CD14-positive monocyte (primary cell): ENCODE results near the gene SLC35D2. TPM values are rescaled to one million over a fixed set of nuclear protein-coding genes. Genes with fewer than 3 reads are reported as not detected.
"Not testable (repeated sequence)": the region's sequence is repeated elsewhere in the genome, so short reads cannot be mapped to it uniquely, and the experiment has no call there.

ENCODE experiments used
- DNase-seq, 3 donors: peaks; one replicate each; pipeline ENCODE4 v3.0.0-alpha.2; 2011 to 2022
- H2AFZ ChIP-seq: 2 replicates; pipeline ENCODE4 v1.6.0; 2012; ENCODE audit warnings: mild to moderate bottlenecking, low read depth, low read length, inconsistent platforms; ENCODE audit not compliant: insufficient read depth, poor library complexity, severe bottlenecking
- H3K27ac ChIP-seq, 2 donors: 1 replicate in 1 of 2; 2 replicates in 1 of 2; pipeline ENCODE4 v1.5.1; 2012 to 2013; ENCODE audit warnings: low read length in 2 of 2, control low read depth in 1 of 2, inconsistent platforms in 1 of 2, low read depth in 1 of 2, mild to moderate bottlenecking in 1 of 2
- H3K27me3 ChIP-seq, 2 donors: one replicate each; pipeline versions ENCODE4 v1.6.0 to v1.6.1; 2011 to 2013; ENCODE audit warnings: low read length in 2 of 2; ENCODE audit not compliant: control insufficient read depth in 2 of 2, insufficient read depth in 2 of 2
- H3K36me3 ChIP-seq, 2 donors: replicated peaks in 1 of 2; 1 replicate in 1 of 2; 2 replicates in 1 of 2; pipeline versions ENCODE4 v1.5.1 to v1.6.1; 2012 to 2013; ENCODE audit warnings: low read length in 2 of 2, control low read depth in 1 of 2, inconsistent platforms in 1 of 2, mild to moderate bottlenecking in 1 of 2; ENCODE audit not compliant: insufficient read depth in 2 of 2, control insufficient read depth in 1 of 2
- H3K4me1 ChIP-seq, 2 donors: 1 replicate in 1 of 2; 2 replicates in 1 of 2; pipeline versions ENCODE4 v1.5.1 to v1.6.1; 2012 to 2013; ENCODE audit warnings: low read length in 2 of 2, control low read depth in 1 of 2, inconsistent platforms in 1 of 2, mild to moderate bottlenecking in 1 of 2, moderate library complexity in 1 of 2; ENCODE audit not compliant: insufficient read depth in 2 of 2, control insufficient read depth in 1 of 2
- H3K4me2 ChIP-seq: replicated peaks from 2 replicates; pipeline ENCODE3; 2012; ENCODE audit warnings: low read length, moderate library complexity, mild to moderate bottlenecking; ENCODE audit not compliant: poor library complexity, severe bottlenecking; ENCODE audit errors: extremely low read depth
- H3K4me3 ChIP-seq, 3 experiments: fragments of 200-600 bp in 1 of 3; sonication (generic) in 1 of 3; replicated peaks in 1 of 3; 1 replicate in 2 of 3; 2 replicates in 1 of 3; pipeline ENCODE4 v1.5.1; 2011 to 2013; ENCODE audit warnings: low read length in 3 of 3, mild to moderate bottlenecking in 3 of 3, control low read depth in 2 of 3, low read depth in 2 of 3, inconsistent platforms in 1 of 3, moderate library complexity in 1 of 3
- H3K79me2 ChIP-seq: 2 replicates; pipeline ENCODE4 v1.6.0; 2012; ENCODE audit warnings: mild to moderate bottlenecking, control low read depth, inconsistent platforms, low read length, moderate library complexity; ENCODE audit not compliant: insufficient read depth
- H3K9ac ChIP-seq: 2 replicates; pipeline ENCODE4 v1.6.0; 2017; ENCODE audit warnings: low read length, mild to moderate bottlenecking; ENCODE audit not compliant: insufficient read depth, poor library complexity, severe bottlenecking
- H3K9me3 ChIP-seq, 2 donors: replicated peaks in 1 of 2; 1 replicate in 1 of 2; 2 replicates in 1 of 2; pipeline versions ENCODE4 v1.5.1 to v1.6.1; 2012 to 2013; ENCODE audit warnings: low read length in 2 of 2, control low read depth in 1 of 2; ENCODE audit not compliant: control insufficient read depth in 1 of 2, insufficient read depth in 1 of 2
- H4K20me1 ChIP-seq: 2 replicates; pipeline ENCODE4 v1.6.0; 2012; ENCODE audit warnings: mild to moderate bottlenecking, low read length, control low read depth, moderate library complexity; ENCODE audit not compliant: insufficient read depth
- H3K27ac Mint-ChIP-seq, 7 donors: one replicate each; pipeline ENCODE4 v1.8.0; 2020; ENCODE audit warnings: mild to moderate bottlenecking in 7 of 7, mixed read lengths in 7 of 7, moderate library complexity in 6 of 7, inconsistent platforms in 2 of 7
- H3K27me3 Mint-ChIP-seq, 3 donors: one replicate each; pipeline ENCODE4 v1.8.0; 2021 to 2022; ENCODE audit warnings: low read depth in 3 of 3, mild to moderate bottlenecking in 3 of 3, mixed read lengths in 3 of 3, moderate library complexity in 3 of 3, inconsistent platforms in 1 of 3
- H3K36me3 Mint-ChIP-seq, 2 donors: one replicate each; pipeline ENCODE4 v1.8.0; 2020; ENCODE audit warnings: mixed read lengths in 2 of 2, inconsistent platforms in 1 of 2, mild to moderate bottlenecking in 1 of 2
- H3K4me1 Mint-ChIP-seq: one replicate; pipeline ENCODE4 v1.8.0; 2020; ENCODE audit warnings: mild to moderate bottlenecking, mixed read lengths
- H3K4me3 Mint-ChIP-seq, 2 donors: one replicate each; pipeline ENCODE4 v1.8.0; 2020; ENCODE audit warnings: mild to moderate bottlenecking in 2 of 2, mixed read lengths in 2 of 2, moderate library complexity in 1 of 2
- H3K9me3 Mint-ChIP-seq, 7 donors: one replicate each; pipeline ENCODE4 v1.8.0; 2020 to 2022; ENCODE audit warnings: mixed read lengths in 7 of 7, mild to moderate bottlenecking in 6 of 7, moderate library complexity in 6 of 7, inconsistent platforms in 2 of 7
- WGBS: methylation state at CpG from one replicate; pipeline ENCODE4 v1.1.5; 2013; ENCODE audit warnings: missing lambda C conversion rate; ENCODE audit not compliant: insufficient coverage; 5-methylcytosine and 5-hydroxymethylcytosine counted together
- intact Hi-C, 2 donors: fragments of 100-400 bp; cut with micrococcal nuclease; formaldehyde crosslinking; loops; one replicate each; pipeline versions ENCODE4 v1.15.0 to v1.15.1; 2023
- polyA plus RNA-seq, 3 donors: library from polyadenylated mRNA; depleted of rRNA in 1 of 3; unstranded in 2 of 3; stranded (reverse) in 1 of 3; fragments of 300-500 nt in 2 of 3; fragments of >200 nt in 1 of 3; fragmentation: Illumina TruSeq in 2 of 3; gene quantifications; 1 replicate in 2 of 3; 2 replicates in 1 of 3; pipeline ENCODE4 v1.2.3, GENCODE V29; 2012 to 2021
- TF ChIP-seq, protein P1 (sequence below): fragments of 200-600 bp; IDR thresholded peaks from one replicate; pipeline ENCODE4 v1.8.0; 2022; ENCODE audit warnings: antibody characterized with exemption, mild to moderate bottlenecking

SLC35D2 gene
- polyA plus RNA-seq, 3 donors = 14.8 to 27.4 (median 20.0) TPM

DNA sequence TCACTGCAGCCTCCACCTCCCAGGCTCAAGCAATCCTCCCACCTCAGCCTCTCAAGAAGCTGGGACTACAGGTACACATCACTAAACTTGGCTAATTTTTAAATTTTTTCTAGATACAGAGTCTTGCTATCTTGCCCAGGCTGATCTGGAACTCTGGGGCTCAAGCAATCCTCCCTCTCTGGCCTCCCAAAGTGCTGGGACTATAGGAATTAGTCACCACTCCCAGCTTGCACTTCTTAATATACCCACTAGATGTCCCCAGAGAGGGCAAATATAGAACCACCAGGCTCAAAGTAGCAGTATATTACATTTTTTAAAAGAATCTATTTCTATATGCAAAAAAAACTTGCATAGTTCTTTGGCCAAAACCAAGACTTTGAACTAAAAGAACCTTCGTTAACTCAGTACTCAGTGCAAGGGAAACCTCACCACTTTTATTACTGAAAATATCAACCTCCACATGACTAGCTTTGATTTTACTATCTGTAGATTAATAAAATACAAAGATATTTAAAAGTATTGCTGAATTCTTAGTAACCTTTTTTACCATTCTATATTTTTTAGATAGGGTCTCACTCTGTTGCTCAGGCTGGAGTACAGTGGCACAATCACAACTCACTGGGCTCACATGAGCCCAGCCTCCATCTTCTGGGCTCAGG is 55.7 kb downstream of the SLC35D2 start:
- peak; percentile 26 to 55 (median 44) for DNase-seq
- H3K4me1 Mint-ChIP-seq = no peaks in the 10 kb centered on the region

DNA sequence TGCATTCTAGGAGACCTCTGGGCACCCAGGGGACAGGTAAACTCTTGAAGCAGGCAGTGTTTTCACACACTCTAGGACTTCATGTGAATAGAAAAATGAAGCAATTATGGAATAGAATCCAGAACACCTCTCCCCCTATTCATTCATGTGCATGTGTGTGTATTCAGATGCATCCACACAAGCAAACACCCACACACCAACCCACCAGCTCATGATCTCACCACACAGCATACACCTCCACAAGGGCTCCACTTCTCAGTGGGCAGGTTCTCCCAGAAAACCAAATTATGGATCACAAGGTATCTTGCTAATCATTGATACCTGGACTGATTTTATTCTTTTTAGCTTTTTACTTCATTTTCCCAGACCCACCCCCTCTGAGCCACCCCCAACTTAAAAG is 60.3 kb downstream of the SLC35D2 start:
- Histone ChIP-seq H2AFZ (no peak overlapping the region), H3K4me3 (no peak overlapping the region), H3K4me2 (no peak overlapping the region), H3K9me3 (no peaks in the 10 kb centered on the region), H3K27ac (no peak overlapping the region), H3K79me2 (no peaks in the 10 kb centered on the region), H3K9ac (no peak overlapping the region), H3K27me3 (no peaks in the 10 kb centered on the region), H3K36me3 (no peaks in the 10 kb centered on the region), H4K20me1 (no peaks in the 10 kb centered on the region), H3K4me1 (peaks cover 12% of the 10 kb centered on the region in 2 donors)
- DNase-seq = no peak
- no peak overlapping the region for H3K4me3 Mint-ChIP-seq
- H3K27me3 Mint-ChIP-seq = peaks cover 0 to 2% (median 0%) of the 10 kb centered on the region in 3 donors
- intact Hi-C loops = no loop called here
- peaks cover 18 to 19% of the 10 kb centered on the region in 2 donors for H3K36me3 Mint-ChIP-seq
- no peak overlapping the region for H3K27ac Mint-ChIP-seq
- peaks cover 0 to 3% (median 0%) of the 10 kb centered on the region in 7 donors for H3K9me3 Mint-ChIP-seq
- peaks cover 14% of the 10 kb centered on the region for H3K4me1 Mint-ChIP-seq
- TF ChIP-seq, protein P1, sequence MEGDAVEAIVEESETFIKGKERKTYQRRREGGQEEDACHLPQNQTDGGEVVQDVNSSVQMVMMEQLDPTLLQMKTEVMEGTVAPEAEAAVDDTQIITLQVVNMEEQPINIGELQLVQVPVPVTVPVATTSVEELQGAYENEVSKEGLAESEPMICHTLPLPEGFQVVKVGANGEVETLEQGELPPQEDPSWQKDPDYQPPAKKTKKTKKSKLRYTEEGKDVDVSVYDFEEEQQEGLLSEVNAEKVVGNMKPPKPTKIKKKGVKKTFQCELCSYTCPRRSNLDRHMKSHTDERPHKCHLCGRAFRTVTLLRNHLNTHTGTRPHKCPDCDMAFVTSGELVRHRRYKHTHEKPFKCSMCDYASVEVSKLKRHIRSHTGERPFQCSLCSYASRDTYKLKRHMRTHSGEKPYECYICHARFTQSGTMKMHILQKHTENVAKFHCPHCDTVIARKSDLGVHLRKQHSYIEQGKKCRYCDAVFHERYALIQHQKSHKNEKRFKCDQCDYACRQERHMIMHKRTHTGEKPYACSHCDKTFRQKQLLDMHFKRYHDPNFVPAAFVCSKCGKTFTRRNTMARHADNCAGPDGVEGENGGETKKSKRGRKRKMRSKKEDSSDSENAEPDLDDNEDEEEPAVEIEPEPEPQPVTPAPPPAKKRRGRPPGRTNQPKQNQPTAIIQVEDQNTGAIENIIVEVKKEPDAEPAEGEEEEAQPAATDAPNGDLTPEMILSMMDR = no peak

More for the DNA sequence above, 55.7 kb downstream of the SLC35D2 start:
- no peaks in the 10 kb centered on the region for H3K9me3 ChIP-seq
- H3K4me2 ChIP-seq = no peak overlapping the region
- intact Hi-C loops = loop anchor here in 1 of 2 donors (5.0 kb wide), 1 partner anchor 339 kb away; no protein-coding TSS in a partner anchor
- no peaks in the 10 kb centered on the region for H3K4me1 ChIP-seq
- no peak overlapping the region for H3K27ac Mint-ChIP-seq
- no peaks in the 10 kb centered on the region for H3K9me3 Mint-ChIP-seq
- H3K27me3 ChIP-seq = no peaks in the 10 kb centered on the region
- WGBS = no CpG with 5 or more reads among the region's 1 CpG
- H3K27me3 Mint-ChIP-seq = peaks cover 0 to 2% (median 2%) of the 10 kb centered on the region in 3 donors
- no peak overlapping the region for H3K27ac ChIP-seq
- H3K4me3 ChIP-seq = no peak overlapping the region
- TF ChIP-seq, protein P1 = peak; percentile 92
- no peak overlapping the region for H3K4me3 Mint-ChIP-seq
- H3K9ac ChIP-seq = no peak overlapping the region
- H4K20me1 ChIP-seq = no peaks in the 10 kb centered on the region
- no peak overlapping the region for H2AFZ ChIP-seq
- peaks cover 11 to 12% of the 10 kb centered on the region in 2 donors for H3K36me3 Mint-ChIP-seq
- no peaks in the 10 kb centered on the region for H3K36me3 ChIP-seq
- no peaks in the 10 kb centered on the region for H3K79me2 ChIP-seq

DNA sequence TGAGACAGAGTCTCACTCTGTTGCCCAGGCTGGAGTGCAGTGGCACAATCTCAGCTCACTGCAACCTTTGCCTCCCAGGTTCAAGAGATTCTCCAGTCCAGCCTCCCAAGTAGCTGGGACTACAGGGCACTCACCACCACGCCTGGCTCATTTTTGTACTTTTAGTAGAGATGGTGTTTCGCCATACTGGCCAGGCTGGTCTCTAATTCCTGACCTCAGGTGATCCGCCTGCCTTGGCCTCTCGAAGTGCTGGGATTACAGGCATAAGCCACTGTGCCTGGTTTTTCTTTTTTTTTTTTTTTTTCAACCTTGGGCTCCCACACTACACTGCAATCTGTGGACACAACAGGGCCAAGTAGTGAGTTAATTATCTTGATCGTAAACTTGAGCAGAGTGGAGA is 60.8 kb downstream of the SLC35D2 start:
- no CpG with 5 or more reads among the region's 5 CpGs for whole genome bisulfite sequencing
- H3K36me3 Mint-ChIP-seq = peaks cover 18 to 19% of the 10 kb centered on the region in 2 donors
- H4K20me1 ChIP-seq, H3K9me3 Mint-ChIP-seq, DNase-seq, H3K27ac ChIP-seq, H3K9ac ChIP-seq, H3K27me3 ChIP-seq, H3K4me3 ChIP-seq, H3K79me2 ChIP-seq, H3K4me2 ChIP-seq, H2AFZ ChIP-seq, H3K36me3 ChIP-seq, H3K9me3 ChIP-seq, H3K27me3 Mint-ChIP-seq, intact Hi-C loops, H3K4me3 Mint-ChIP-seq, H3K27ac Mint-ChIP-seq: not testable (repeated sequence)
- H3K4me1 Mint-ChIP-seq = peaks cover 14% of the 10 kb centered on the region
- peaks cover 12% of the 10 kb centered on the region in 2 donors for H3K4me1 ChIP-seq
